ENCODE measurements around the gene MYBPC1.

DNA sequence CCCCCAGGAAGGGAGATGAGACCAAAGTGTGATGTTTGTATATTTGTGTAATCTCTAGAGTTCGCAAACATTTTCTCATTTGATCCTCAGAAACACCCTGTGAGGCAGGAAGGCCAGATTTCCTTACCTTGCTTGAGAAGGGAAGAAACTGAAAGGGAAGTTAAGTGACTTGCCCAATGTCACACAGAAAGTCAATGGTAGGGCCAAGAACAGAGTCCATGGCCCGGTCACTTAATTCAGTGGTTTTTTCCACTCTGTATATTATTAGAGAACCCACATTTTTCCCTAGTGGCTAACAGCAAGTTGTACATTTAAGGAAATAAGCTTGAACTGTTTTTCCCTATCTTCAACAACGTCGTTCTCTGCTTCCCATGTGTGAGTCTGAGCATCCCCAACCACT lies 77.1 kb downstream of the MYBPC1 start:
- TF ChIP-seq ZNF34 (CRISPR knock-in tag; IDR thresholded peaks at IDR 0.05; ENCODE audit: borderline replicate concordance) (no peak), PAF1 (CRISPR knock-in tag; IDR thresholded peaks at IDR 0.05) (no peak), CTCF (CRISPR knock-in tag; IDR thresholded peaks at IDR 0.05) (no peak), POLR2AphosphoS5 (IDR thresholded peaks at IDR 0.05; ENCODE audit: low read depth, low read length) (no peak), CCDC6 (CRISPR knock-in tag; IDR thresholded peaks at IDR 0.05) (no peak), E2F1 (CRISPR knock-in tag; IDR thresholded peaks at IDR 0.05) (no peak)
